Measurements from ENCODE around the gene GSTO1. TPM values are rescaled to one million over a fixed set of nuclear protein-coding genes. Genes with fewer than 3 reads are reported as not detected.

Gene GSTO1
- total RNA-seq, 2 donors from 2014 or later = 37.9 to 52.6 TPM

DNA sequence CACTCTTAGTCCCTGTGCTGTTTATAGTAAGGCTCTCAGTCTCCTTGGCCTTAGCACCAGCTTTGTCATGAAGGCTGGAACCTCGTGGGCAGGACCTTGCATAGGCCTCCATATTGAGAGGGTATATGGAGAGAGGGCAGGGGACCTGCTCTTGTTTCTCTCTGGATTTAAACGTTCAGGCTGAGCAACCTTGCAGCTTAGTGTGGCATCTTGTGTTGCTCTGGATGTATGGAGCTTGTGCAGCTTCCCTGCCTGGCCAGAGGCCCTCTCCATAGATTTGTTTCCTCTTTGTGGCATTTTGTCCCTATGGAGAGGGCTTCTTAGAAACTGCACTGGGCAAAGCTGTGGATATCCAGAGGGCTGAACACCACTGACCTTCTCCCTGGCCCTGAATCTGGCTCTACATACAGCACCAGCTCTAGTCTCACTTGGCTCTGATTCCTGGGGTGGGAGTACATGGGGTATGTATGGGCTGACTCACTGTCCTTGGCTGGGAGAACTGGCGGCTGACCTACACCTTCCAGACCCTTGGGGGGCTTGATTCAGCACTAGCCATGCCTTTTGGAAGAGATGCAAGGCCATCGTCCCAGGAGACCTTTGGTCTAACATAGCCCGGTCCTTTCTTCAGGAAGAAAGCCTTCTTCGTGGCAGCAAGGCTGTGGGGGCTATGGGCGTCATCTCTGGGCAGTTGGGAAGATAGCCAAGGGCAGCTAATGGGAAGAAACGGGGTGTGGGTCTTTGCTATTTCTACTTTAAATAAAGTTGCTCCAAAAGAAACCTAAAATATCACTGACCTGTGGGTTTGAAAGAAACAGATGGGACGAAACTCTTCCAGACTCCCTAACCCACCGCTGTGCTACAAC is 53.1 kb downstream of the GSTO1 start:
- peaks cover 33% of the 10 kb centered on the region for H3K4me1 Mint-ChIP-seq
- H3K36me3 Mint-ChIP-seq (ENCODE audit: low read depth) = peaks cover 3% of the 10 kb centered on the region
- H3K9me3 ChIP-seq (ENCODE audit: control insufficient read depth, low read length, poor library complexity, severe bottlenecking) = no peaks in the 10 kb centered on the region
- peak overlapping the region; percentile 77 for H3K4me3 Mint-ChIP-seq
- peak overlapping the region; percentile 88 for H3K27ac Mint-ChIP-seq
- no peak for ATAC-seq
- DNase-seq = no peak
- peaks cover 5% of the 10 kb centered on the region for H3K27me3 Mint-ChIP-seq

DNA sequence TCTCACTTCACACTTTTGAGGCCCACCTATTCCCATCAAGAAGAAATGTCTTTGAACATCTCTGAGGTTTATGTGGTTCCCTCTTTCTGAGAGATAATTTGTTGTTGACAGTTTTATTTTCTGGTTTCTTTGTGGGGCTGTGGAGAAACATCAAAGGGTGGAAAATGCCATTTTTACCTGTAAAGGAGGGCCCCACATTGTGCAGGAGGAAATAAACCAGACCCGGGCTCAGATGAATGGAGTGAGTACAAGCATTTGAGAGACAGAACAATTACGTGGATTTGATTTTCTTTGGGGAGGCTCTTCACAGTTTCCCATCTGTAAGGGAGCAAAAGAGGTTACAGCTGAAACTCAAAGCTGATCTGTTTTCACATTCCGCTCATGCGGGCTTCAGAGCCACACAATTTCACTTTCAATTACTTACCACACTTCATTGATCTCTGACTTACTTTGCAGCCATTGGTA is 53.8 kb downstream of the GSTO1 start:
- Mint-ChIP-seq H3K36me3 (ENCODE audit: low read depth) (no peaks in the 10 kb centered on the region), H3K4me1 (peaks cover 34% of the 10 kb centered on the region)
- ATAC-seq = peak; percentile 56

DNA sequence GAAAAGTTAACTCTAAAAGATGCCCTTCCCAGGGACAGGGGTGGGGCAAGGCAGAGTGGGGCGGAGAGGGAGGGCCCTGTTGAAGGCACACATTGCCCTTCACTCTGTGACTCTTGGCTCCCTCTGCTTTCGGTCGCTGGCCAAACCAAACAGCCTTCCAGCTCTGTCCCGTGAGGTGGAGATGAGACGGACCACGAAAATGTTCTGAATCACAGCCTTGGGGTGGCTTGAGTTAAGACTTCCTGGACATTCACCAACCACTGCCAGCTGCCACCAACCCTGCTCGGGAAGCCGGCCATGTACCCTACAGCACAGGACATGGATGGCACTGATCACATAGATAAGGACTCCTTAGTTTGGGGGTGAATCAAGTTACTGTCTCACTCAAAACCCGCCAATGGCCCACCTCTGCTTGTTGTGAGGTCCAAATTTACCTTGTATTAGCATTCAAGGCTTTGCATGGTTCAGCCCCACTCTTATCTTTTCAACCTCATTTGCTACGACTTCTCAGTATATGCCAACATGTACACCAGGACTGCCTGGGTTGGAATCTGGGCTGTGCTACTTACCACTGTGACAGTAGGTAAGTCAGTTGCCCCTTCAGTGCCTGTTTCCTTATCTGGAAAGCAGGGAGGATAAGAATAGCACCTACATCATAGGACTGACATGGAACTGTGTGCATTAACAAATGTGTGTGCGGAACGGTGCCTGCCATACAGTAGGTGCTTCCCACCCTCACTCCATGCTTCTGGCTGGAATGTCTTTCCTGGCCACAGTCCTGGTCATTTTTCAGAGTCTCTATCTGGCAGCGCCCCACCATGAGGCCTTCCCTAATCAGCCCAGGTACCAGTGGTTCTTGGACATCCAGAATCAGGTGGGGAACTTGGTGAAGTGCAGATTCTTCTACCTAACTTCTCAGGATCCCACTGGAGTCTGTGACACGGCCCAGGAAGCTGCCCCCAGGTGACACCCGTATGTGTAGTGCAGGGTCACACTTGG is 55.6 kb downstream of the GSTO1 start:
- Mint-ChIP-seq H3K36me3 (ENCODE audit: low read depth) (no peaks in the 10 kb centered on the region), H3K27ac (peak overlapping the region; percentile 9), H3K27me3 (peaks cover 5% of the 10 kb centered on the region), H3K4me1 (peaks cover 32% of the 10 kb centered on the region), H3K4me3 (no peak overlapping the region)
- no peak for ATAC-seq
- no peak for DNase-seq
- H3K9me3 ChIP-seq (ENCODE audit: control insufficient read depth, low read length, poor library complexity, severe bottlenecking) = no peaks in the 10 kb centered on the region

More for the DNA sequence above, 53.8 kb downstream of the GSTO1 start:
- Mint-ChIP-seq H3K4me3 (peak overlapping the region; percentile 77), H3K27me3 (peaks cover 5% of the 10 kb centered on the region), H3K27ac (peak overlapping the region; percentile 88)
- no peaks in the 10 kb centered on the region for H3K9me3 ChIP-seq (ENCODE audit: control insufficient read depth, low read length, poor library complexity, severe bottlenecking)
- no peak for DNase-seq

GRCh38 chr10:104311184-104311720 is 56.6 kb downstream of the GSTO1 start:
- no peaks in the 10 kb centered on the region for H3K9me3 ChIP-seq (ENCODE audit: control insufficient read depth, low read length, poor library complexity, severe bottlenecking)
- H3K27me3 Mint-ChIP-seq = no peaks in the 10 kb centered on the region
- H3K4me1 Mint-ChIP-seq = peaks cover 24% of the 10 kb centered on the region
- H3K4me3 Mint-ChIP-seq = no peak overlapping the region
- no peak overlapping the region for H3K27ac Mint-ChIP-seq
- H3K36me3 Mint-ChIP-seq (ENCODE audit: low read depth) = peaks cover 2% of the 10 kb centered on the region
- no peak for ATAC-seq
- no peak for DNase-seq

- Mint-ChIP-seq H3K4me3 (no peak overlapping the region), H3K27me3 (no peaks in the 10 kb centered on the region), H3K36me3 (ENCODE audit: low read depth) (peaks cover 2% of the 10 kb centered on the region), H3K27ac (no peak overlapping the region), H3K4me1 (peaks cover 21% of the 10 kb centered on the region)
- H3K9me3 ChIP-seq (ENCODE audit: control insufficient read depth, low read length, poor library complexity, severe bottlenecking) = no peaks in the 10 kb centered on the region
- DNase-seq (no peak), ATAC-seq (no peak)
Observed at GRCh38 chr10:104314591-104315485, 60.1 kb downstream of the GSTO1 start.

DNA sequence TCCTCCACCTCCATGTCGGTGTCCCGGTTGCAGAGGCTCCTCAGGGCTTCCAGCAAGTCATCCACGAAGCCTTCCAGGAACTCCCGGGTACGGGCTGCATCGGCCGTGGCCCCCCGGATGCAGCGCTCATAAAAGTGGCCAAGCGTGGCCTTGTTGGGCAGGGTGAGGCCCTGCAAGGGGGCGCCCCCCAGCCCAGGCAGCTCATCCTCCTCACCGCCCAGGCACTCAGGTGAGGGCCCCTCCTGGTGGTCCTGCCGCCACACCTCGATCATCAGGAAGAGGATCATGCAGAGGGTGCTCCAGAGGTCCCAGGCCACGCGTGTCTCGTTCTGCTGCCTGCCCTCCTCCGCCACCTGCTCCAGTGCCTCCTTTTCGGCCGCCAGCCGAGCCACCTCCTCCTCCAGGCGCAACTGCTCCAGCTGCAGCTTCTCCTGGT is 60.8 kb downstream of the GSTO1 start:
- DNase-seq = no peak
- Mint-ChIP-seq H3K4me3 (no peak overlapping the region), H3K27ac (no peak overlapping the region), H3K36me3 (ENCODE audit: low read depth) (peaks cover 2% of the 10 kb centered on the region), H3K27me3 (no peaks in the 10 kb centered on the region), H3K4me1 (peaks cover 25% of the 10 kb centered on the region)
- H3K9me3 ChIP-seq (ENCODE audit: control insufficient read depth, low read length, poor library complexity, severe bottlenecking) = no peaks in the 10 kb centered on the region
- no peak for ATAC-seq

GRCh38 chr10:104316321-104317099 is 61.8 kb downstream of the GSTO1 start:
- Mint-ChIP-seq H3K27ac (no peak overlapping the region), H3K4me3 (no peak overlapping the region), H3K36me3 (ENCODE audit: low read depth) (peaks cover 2% of the 10 kb centered on the region), H3K4me1 (peaks cover 32% of the 10 kb centered on the region), H3K27me3 (no peaks in the 10 kb centered on the region)
- DNase-seq (no peak), ATAC-seq (no peak)
- no peaks in the 10 kb centered on the region for H3K9me3 ChIP-seq (ENCODE audit: control insufficient read depth, low read length, poor library complexity, severe bottlenecking)

Other genes with a start within 250 kb of the GSTO1 start
- not detected for gene COL17A1, start 169.0 kb upstream of the GSTO1 start, total RNA-seq
- 10 to 100 TPM; 10.9 to 16.3 TPM for gene SFR1, start 132.7 kb upstream of the GSTO1 start, total RNA-seq
- not detected for gene CFAP43, start 22.5 kb upstream of the GSTO1 start, total RNA-seq
- gene GSTO2, start 14.3 kb downstream of the GSTO1 start, total RNA-seq = 1 to 10 TPM in 1 of 2 donors, under 1 TPM in 1; 0.70 to 1.1 TPM
- 10 to 100 TPM; 30.6 to 47.1 TPM for gene ITPRIP, start 83.6 kb downstream of the GSTO1 start, total RNA-seq
- gene CFAP58, start 98.9 kb downstream of the GSTO1 start, total RNA-seq = not detected